Measurements from ENCODE around the gene PRR13.

GRCh38 chr12:53483225-53483978, 41.9 kb downstream of the PRR13 start:
- TF ChIP-seq POLR2A (IDR thresholded peaks at IDR 0.05; ENCODE audit: low read length), result peak; percentile 42
- no peak for TF ChIP-seq GATA1 (IDR thresholded peaks at IDR 0.05; ENCODE audit: low read depth, low read length)

All from erythroblast (primary cell).